Mammary microvascular endothelial cell (primary cell): ENCODE data around the gene KIF15. TPM values are rescaled to one million over a fixed set of nuclear protein-coding genes. Genes with fewer than 3 reads are reported as not detected.

ENCODE experiments used
- total RNA-seq: library from RNA; depleted of rRNA; stranded (reverse); fragments of >200 nt; gene quantifications from 2 replicates; pipeline ENCODE4 v1.2.3, GENCODE V29; 2015

KIF15 gene, protein sequence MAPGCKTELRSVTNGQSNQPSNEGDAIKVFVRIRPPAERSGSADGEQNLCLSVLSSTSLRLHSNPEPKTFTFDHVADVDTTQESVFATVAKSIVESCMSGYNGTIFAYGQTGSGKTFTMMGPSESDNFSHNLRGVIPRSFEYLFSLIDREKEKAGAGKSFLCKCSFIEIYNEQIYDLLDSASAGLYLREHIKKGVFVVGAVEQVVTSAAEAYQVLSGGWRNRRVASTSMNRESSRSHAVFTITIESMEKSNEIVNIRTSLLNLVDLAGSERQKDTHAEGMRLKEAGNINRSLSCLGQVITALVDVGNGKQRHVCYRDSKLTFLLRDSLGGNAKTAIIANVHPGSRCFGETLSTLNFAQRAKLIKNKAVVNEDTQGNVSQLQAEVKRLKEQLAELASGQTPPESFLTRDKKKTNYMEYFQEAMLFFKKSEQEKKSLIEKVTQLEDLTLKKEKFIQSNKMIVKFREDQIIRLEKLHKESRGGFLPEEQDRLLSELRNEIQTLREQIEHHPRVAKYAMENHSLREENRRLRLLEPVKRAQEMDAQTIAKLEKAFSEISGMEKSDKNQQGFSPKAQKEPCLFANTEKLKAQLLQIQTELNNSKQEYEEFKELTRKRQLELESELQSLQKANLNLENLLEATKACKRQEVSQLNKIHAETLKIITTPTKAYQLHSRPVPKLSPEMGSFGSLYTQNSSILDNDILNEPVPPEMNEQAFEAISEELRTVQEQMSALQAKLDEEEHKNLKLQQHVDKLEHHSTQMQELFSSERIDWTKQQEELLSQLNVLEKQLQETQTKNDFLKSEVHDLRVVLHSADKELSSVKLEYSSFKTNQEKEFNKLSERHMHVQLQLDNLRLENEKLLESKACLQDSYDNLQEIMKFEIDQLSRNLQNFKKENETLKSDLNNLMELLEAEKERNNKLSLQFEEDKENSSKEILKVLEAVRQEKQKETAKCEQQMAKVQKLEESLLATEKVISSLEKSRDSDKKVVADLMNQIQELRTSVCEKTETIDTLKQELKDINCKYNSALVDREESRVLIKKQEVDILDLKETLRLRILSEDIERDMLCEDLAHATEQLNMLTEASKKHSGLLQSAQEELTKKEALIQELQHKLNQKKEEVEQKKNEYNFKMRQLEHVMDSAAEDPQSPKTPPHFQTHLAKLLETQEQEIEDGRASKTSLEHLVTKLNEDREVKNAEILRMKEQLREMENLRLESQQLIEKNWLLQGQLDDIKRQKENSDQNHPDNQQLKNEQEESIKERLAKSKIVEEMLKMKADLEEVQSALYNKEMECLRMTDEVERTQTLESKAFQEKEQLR (N-terminal part only)
- total RNA-seq = 10.7 and 13.8 TPM in 2 replicates

DNA sequence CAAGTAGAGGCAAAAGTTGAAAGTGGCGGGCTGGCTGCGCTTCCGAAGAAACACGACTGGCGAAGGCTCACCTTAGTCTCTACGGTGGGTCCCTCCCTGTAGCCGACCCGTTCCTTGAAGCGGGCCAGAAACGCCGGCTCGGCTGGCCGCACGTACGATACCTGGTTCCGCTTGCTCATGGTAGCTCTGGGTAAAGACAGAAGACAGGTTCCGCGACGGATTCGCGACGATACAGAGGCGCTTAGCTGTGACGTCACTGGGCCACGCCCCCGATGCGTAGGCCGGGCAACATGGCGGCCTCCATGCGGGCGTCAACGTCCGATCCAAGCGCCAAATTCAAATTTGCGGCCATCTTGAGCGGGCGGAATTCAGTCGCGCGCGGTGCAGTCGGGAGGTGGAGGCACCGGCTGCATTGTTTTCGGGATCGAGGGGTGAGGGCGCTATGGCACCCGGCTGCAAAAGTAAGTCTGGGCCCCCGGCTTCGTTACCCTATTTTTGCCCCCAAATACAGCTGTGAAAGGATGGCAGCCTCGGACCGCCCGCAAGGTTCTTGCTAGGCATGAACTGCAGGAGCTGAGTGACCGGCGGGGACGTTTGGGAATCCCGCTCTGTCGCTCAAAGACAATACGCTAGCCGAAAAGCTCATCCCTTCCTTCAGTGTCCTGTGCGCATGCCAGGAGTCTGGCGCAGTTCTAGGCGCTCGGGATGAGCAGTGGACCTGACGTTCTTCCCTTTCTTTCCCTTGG, at the start of gene KIF15, which contains the start of gene KIAA1143:
Gene KIF15 (plus strand): TSS at position 371 of the 746 bp plus-strand sequence. CDS start 72 bp downstream, at position 443.
Gene KIAA1143 (minus strand): TSS at position 196 of the 746 bp plus-strand sequence. CDS start 17 bp downstream, at position 179.

DNA sequence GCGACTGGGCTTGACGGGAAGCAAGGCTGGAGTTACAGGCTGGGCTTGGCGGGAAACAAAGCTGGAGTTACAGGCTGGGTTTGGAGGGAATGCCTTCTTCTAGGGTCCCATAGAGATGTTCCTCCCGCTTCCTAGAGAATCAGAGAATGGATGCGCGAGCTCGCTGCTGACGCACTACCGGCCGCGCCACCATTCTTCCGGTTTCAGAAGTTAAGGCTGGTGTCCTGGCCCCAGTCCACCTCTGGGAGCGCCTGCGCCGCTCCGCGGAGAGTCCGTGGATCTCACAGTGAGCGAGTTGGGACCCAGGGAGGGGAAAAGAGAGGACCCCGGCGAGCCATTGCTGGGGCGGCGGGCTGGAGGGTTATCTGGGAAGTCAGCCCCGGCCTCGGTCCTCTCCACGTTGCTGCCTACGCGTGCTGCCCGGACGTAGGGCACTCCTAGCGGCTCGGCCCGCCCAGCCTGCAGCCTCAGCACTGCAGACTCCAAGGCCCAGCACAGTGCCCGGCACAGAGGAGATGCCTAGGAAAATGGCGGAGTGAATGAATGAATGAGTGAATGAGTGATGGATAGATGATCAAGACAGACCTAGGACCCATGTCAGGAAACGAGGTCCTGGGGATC, 49.0 kb upstream of the KIF15 start, which contains the start of gene ZNF502:
Gene ZNF502 (plus strand): TSS at position 206 of the 621 bp plus-strand sequence. CDS start 7,602 bp downstream, outside the sequence.

DNA sequence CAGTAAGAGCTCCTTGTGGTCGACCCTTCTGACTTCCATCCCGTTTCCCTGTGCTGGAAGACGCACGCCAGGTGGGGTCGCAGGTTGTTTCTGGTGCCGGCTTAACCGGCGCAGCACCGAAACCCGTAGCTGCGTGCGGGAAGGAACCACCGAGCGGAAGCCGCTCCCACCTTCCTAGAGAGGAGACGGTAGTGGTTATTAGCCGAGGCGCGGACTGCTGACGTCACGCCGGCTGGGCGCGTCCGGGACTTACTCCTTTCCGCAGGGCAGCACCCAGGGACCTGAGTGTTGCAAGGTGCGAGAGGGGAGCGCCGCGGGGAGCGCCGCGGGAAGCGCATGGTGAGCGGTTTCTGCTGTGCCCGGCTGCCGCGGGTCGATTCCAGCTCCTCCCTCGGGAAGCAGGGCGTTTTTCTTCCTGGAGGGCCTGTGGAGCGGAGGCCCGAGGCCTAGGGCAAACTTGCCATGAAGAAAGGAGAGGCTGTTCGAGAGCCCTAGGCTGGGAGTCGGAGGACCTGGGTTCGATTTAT, 32.1 kb upstream of the KIF15 start, which contains the start of gene ZNF501:
Gene ZNF501 (plus strand): TSS at position 252 of the 527 bp plus-strand sequence. CDS start 4,787 bp downstream, outside the sequence.

DNA sequence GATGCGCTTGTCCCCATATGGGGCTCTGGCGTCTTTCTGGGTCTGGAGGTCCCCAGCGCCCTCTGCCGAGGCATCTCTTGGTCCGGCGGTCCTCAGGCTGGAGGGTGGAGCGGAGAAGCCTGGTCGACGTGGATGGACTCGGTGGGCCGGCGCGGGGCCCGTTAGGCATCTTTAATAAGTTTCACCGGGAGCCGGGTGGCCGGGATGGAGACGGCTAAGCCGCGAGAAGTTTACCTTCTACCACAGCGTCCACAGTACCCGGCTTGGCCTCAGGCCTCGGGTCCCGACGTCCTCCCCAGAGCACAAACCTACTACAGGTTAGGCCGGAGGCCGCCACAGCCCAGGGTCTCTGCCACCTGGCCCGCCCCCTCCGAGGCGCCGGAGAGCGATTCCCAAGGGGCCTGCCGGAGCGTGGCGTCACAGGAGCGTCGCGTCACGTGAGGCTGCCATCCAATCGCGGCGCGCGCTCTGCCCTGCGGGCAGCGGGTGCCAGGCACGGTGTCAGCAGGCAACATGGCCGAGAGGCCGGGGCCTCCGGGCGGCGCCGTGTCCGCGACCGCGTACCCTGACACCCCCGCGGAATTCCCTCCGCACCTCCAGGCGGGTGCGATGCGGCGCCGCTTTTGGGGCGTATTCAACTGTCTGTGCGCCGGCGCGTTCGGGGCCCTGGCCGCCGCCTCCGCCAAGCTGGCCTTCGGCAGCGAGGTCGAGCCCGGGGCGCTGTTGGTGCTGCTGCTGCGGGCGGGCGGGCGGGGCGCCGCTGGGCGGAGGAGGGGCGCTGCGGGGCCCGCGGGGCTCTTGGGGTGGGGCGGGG, 100.0 kb downstream of the KIF15 start, which contains the start of gene TMEM42:
Gene TMEM42 (plus strand): TSS at position 501 of the 814 bp plus-strand sequence. CDS start 13 bp downstream, at position 514.

DNA sequence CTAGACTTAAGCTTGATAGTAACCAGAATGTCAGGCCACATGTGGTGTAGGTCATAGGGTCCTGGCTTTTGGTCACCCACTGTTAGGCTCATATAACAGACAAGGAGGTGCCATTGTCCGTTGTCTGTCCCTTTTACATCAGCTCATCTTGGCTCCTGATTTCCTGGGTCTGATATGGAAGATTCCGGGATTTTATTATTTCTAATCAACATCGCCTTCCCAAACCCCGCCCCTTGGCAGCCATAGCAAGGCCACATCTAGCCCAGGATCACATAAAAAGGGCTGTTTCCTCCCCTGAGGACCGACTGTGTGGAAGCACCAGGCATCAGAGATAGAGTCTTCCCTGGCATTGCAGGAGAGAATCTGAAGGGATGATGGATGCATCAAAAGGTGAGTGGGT, 112.7 kb downstream of the KIF15 start, which contains the start of gene TGM4:
Gene TGM4 (plus strand): TSS at position 301 of the 400 bp plus-strand sequence. CDS start 71 bp downstream, at position 372.

Other genes with a start within 250 kb of the KIF15 start
- gene ZKSCAN7, start 206.6 kb upstream of the KIF15 start, total RNA-seq = 1.00 and 1.8 TPM in 2 replicates
- 0.33 and 0.49 TPM in 2 replicates for gene ZNF660, start 176.8 kb upstream of the KIF15 start, total RNA-seq
- 4.4 and 5.5 TPM in 2 replicates for gene ZNF197, start 136.8 kb upstream of the KIF15 start, total RNA-seq
- 11.9 and 12.9 TPM in 2 replicates for gene ZNF35, start 113.1 kb upstream of the KIF15 start, total RNA-seq
- 2.0 and 3.0 TPM in 2 replicates for gene ZNF502, start 49.1 kb upstream of the KIF15 start, total RNA-seq
- 3.0 and 3.7 TPM in 2 replicates for gene ZNF501, start 32.2 kb upstream of the KIF15 start, total RNA-seq
- 18.3 and 18.7 TPM in 2 replicates for gene KIAA1143, start 175 bp upstream of the KIF15 start, total RNA-seq
- gene TMEM42, start 100.1 kb downstream of the KIF15 start, total RNA-seq = 13.2 and 15.0 TPM in 2 replicates
- 0.07 and 0.20 TPM in 2 replicates for gene TGM4, start 112.8 kb downstream of the KIF15 start, total RNA-seq
- gene ZDHHC3, start 214.4 kb downstream of the KIF15 start, total RNA-seq = 53.6 and 58.4 TPM in 2 replicates
- gene EXOSC7, start 214.4 kb downstream of the KIF15 start, total RNA-seq = 46.8 and 53.3 TPM in 2 replicates